GM12865 (cell line): ENCODE measurements around the gene IGFBPL1.

Source experiments
- DNase-seq: peaks from one replicate; pipeline ENCODE4 v3.0.0; 2010; ENCODE audit warnings: low read depth
- H3K4me3 ChIP-seq: 2 replicates; pipeline ENCODE4 v1.5.1; 2011; ENCODE audit warnings: mild to moderate bottlenecking, low read depth, low read length, control low read depth
- CTCF ChIP-seq: IDR thresholded peaks from 2 replicates; pipeline ENCODE4 v1.5.1; 2011; ENCODE audit warnings: low read length, control low read depth, low read depth, inconsistent platforms; ENCODE audit not compliant: insufficient read depth; ENCODE audit errors: missing control alignments

IGFBPL1 gene

GRCh38 chr9:38390442-38390841, 33.8 kb downstream of the IGFBPL1 start:
- DNase-seq, result no peak
- no peak overlapping the region for H3K4me3 ChIP-seq
- no peak for TF ChIP-seq CTCF

GRCh38 chr9:38389313-38389712, 34.9 kb downstream of the IGFBPL1 start:
- no peak overlapping the region for H3K4me3 ChIP-seq
- DNase-seq, result no peak
- TF ChIP-seq CTCF, result no peak

- TF ChIP-seq CTCF, result no peak
- DNase-seq, result no peak
- H3K4me3 ChIP-seq, result no peak overlapping the region
Observed at GRCh38 chr9:38388283-38389223, 35.7 kb downstream of the IGFBPL1 start.

- H3K4me3 ChIP-seq, result no peak overlapping the region
- no peak for TF ChIP-seq CTCF
- DNase-seq, result no peak
Observed at GRCh38 chr9:38387751-38388150, 36.5 kb downstream of the IGFBPL1 start.

GRCh38 chr9:38387066-38387465, 37.2 kb downstream of the IGFBPL1 start:
- H3K4me3 ChIP-seq, result no peak overlapping the region
- no peak for DNase-seq
- TF ChIP-seq CTCF, result no peak

- DNase-seq, result no peak
- TF ChIP-seq CTCF, result no peak
- H3K4me3 ChIP-seq, result no peak overlapping the region
Observed at GRCh38 chr9:38386319-38386895, 37.8 kb downstream of the IGFBPL1 start.

GRCh38 chr9:38385896-38386295, 38.4 kb downstream of the IGFBPL1 start:
- DNase-seq, result no peak
- TF ChIP-seq CTCF, result no peak
- H3K4me3 ChIP-seq, result no peak overlapping the region
